MM.1S (cell line): ENCODE measurements around the gene OLFM1.

Experiments used
- CTCF ChIP-seq: fragments of 300-600 bp; sonication (generic); IDR thresholded peaks from 2 replicates; pipeline ENCODE4 v1.5.1; 2016; ENCODE audit warnings: antibody characterized with exemption, low read length, mixed read lengths
- EZH2 ChIP-seq: fragments of 300-600 bp; sonication (generic); optimal IDR thresholded peaks from 2 replicates; pipeline ENCODE3; 2017; ENCODE audit warnings: low read depth, mild to moderate bottlenecking, antibody characterized with exemption, low read length, mixed read lengths

DNA sequence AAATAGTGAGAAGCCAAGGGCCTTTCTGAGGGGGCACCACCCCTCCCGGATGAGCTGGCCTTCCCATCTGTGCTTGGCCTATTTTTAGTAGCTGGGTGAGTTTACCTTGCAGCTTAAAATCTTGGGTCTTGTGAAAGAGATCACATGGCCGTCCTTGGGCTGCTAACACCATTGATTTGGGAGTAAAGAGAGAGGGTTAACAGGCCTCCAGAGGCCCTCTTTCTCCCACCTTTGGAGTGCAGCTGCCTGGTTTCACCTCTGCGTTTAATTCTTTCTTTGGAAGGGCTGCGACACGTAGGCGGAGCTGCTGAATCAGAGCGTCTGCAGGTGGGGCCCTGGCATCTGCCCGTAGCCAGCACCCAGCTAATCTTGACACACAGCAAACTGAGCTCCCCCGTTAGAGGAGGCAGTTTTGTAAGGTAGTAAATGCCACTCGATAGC is 12.8 kb downstream of the OLFM1 start:
- no peak for TF ChIP-seq CTCF
- no peak for TF ChIP-seq EZH2
